HS-27A (cell line): ENCODE data around the gene ASGR2.
"Not testable (repeated sequence)": the region's sequence is repeated elsewhere in the genome, so short reads cannot be mapped to it uniquely, and the experiment has no call there.

Experiments used
- DNase-seq: peaks from one replicate; pipeline ENCODE4 v3.0.0-alpha.2; 2012; ENCODE audit warnings: low read depth, missing footprints

Gene ASGR2

GRCh38 chr17:7124923-7125322 lies 10.3 kb upstream of the ASGR2 start:
- no peak for DNase-seq

GRCh38 chr17:7123844-7124243 lies 9.2 kb upstream of the ASGR2 start:
- no peak for DNase-seq

GRCh38 chr17:7122381-7122780 lies 7.8 kb upstream of the ASGR2 start:
- DNase-seq, result no peak

GRCh38 chr17:7120635-7121034 lies 6.0 kb upstream of the ASGR2 start:
- DNase-seq, result not testable (repeated sequence)

GRCh38 chr17:7120123-7120522 lies 5.5 kb upstream of the ASGR2 start:
- no peak for DNase-seq

GRCh38 chr17:7119314-7119713 lies 4.7 kb upstream of the ASGR2 start:
- DNase-seq, result no peak

GRCh38 chr17:7114875-7115614 lies 423 bp upstream of the ASGR2 start:
- no peak for DNase-seq

- DNase-seq, result no peak
Observed at GRCh38 chr17:7113273-7114071, 1.1 kb downstream of the ASGR2 start.

- DNase-seq, result no peak
Observed at GRCh38 chr17:7112510-7113108, 2.0 kb downstream of the ASGR2 start.

- DNase-seq, result no peak
Observed at GRCh38 chr17:7111784-7112509, 2.7 kb downstream of the ASGR2 start.

GRCh38 chr17:7110617-7111306 lies 3.9 kb downstream of the ASGR2 start:
- no peak for DNase-seq

GRCh38 chr17:7109461-7110322 lies 4.9 kb downstream of the ASGR2 start:
- DNase-seq, result no peak

GRCh38 chr17:7108981-7109380 lies 5.6 kb downstream of the ASGR2 start:
- no peak for DNase-seq

- DNase-seq, result no peak
Observed at GRCh38 chr17:7108560-7108925, 6.1 kb downstream of the ASGR2 start.

GRCh38 chr17:7107795-7108559 lies 6.6 kb downstream of the ASGR2 start:
- DNase-seq, result no peak

GRCh38 chr17:7107012-7107754 lies 7.4 kb downstream of the ASGR2 start:
- DNase-seq, result no peak

- DNase-seq, result no peak
Observed at GRCh38 chr17:7102421-7102820, 12.2 kb downstream of the ASGR2 start.

- DNase-seq, result no peak
Observed at GRCh38 chr17:7101531-7101930, 13.1 kb downstream of the ASGR2 start.

- not testable (repeated sequence) for DNase-seq
Observed at GRCh38 chr17:7100641-7101379, 13.8 kb downstream of the ASGR2 start.
